ENCODE results near the gene POLR2I. TPM values are rescaled to one million over a fixed set of nuclear protein-coding genes. Genes with fewer than 3 reads are reported as not detected.
A peak's percentile ranks its signal among the peaks of the same experiment; 100 is the strongest.

The POLR2I gene
- polyA plus RNA-seq, 1 donor (not counting 4 experiments of a cell fraction or from before 2014, with no cell fraction given) = 34.3 TPM

GRCh38 chr19:36139473-36140303 lies 25.0 kb upstream of the POLR2I start, which contains the start of gene CAPNS1:
Gene CAPNS1, plus strand, starts transcription at chr19:36140066. Its CDS starts 946 bp downstream, at chr19:36141012.
- no peaks in the 10 kb centered on the region for H3K27me3 ChIP-seq (ENCODE audit: control insufficient read depth, extremely low read depth, insufficient read depth, low read length)
- H3K4me2 ChIP-seq (ENCODE audit: control insufficient read depth, extremely low read depth, insufficient read depth, low read depth, low read length) = peak within 1 kb of the TSS; percentile 97
- dilution Hi-C loops (cut with MboI; ENCODE audit: extremely low pct_ligation_motif_present, low sequenced_read_pairs) = no loop called here
- H4K20me1 ChIP-seq (ENCODE audit: control insufficient read depth, extremely low read depth, insufficient read depth, low read length) = peaks cover 8% of the 10 kb centered on the region
- H3K9ac ChIP-seq (ENCODE audit: control insufficient read depth, extremely low read depth, insufficient read depth, low read length) = peak within 1 kb of the TSS; percentile 97
- peak within 1 kb of the TSS; percentile 98 for H3K27ac ChIP-seq (ENCODE audit: control insufficient read depth, insufficient read depth, low read length)
- peaks cover 13 to 24% of the 10 kb centered on the region in 2 experiments for H3K36me3 ChIP-seq (ENCODE audit: control insufficient read depth in 2 of 2, extremely low read depth in 1 of 2, insufficient read depth in 2 of 2, low read length in 2 of 2)
- TF ChIP-seq EZH2 (IDR thresholded peaks at IDR 0.05; ENCODE audit: low read length) = no peak
- peak in 1 of 3 experiments; percentile 4 for TF ChIP-seq CTCF (optimal IDR thresholded peaks at IDR 0.05 in 1 of 3, IDR thresholded peaks at IDR 0.05 in 1 of 3, conservative IDR thresholded peaks at IDR 0.05 in 1 of 3; ENCODE audit: extremely low read depth in 1 of 3, insufficient read depth in 2 of 3, low read length in 3 of 3)
- DNase-seq (ENCODE audit: low read depth, low spot score) (no peak), FAIRE-seq (peak; percentile 48)
- H3K4me3 ChIP-seq (ENCODE audit: control insufficient read depth in 2 of 3, extremely low read depth in 1 of 3, insufficient read depth in 2 of 3, low read depth in 1 of 3, low read length in 3 of 3) = peak within 1 kb of the TSS; percentile 89 to 100 (median 99)
- H3K79me2 ChIP-seq (ENCODE audit: control insufficient read depth, insufficient read depth, low read length) = peaks cover 19% of the 10 kb centered on the region
- no peaks in the 10 kb centered on the region for H3K9me3 ChIP-seq (ENCODE audit: control insufficient read depth, low read depth, low read length)
- peak within 1 kb of the TSS; percentile 82 for H2AFZ ChIP-seq (ENCODE audit: control insufficient read depth, low read length)
- peaks cover 26% of the 10 kb centered on the region for H3K4me1 ChIP-seq (ENCODE audit: control insufficient read depth, extremely low read depth, insufficient read depth, low read length)
- H3K9me1 ChIP-seq (ENCODE audit: control insufficient read depth, extremely low read depth, insufficient read depth, low read length) = peaks cover 2% of the 10 kb centered on the region

GRCh38 chr19:36139120-36139472 lies 24.4 kb upstream of the POLR2I start:
- Histone ChIP-seq H3K4me1 (ENCODE audit: control insufficient read depth, extremely low read depth, insufficient read depth, low read length) (peaks cover 26% of the 10 kb centered on the region), H3K36me3 (ENCODE audit: control insufficient read depth in 2 of 2, extremely low read depth in 1 of 2, insufficient read depth in 2 of 2, low read length in 2 of 2) (peaks cover 11 to 22% of the 10 kb centered on the region in 2 experiments), H2AFZ (ENCODE audit: control insufficient read depth, low read length) (peak overlapping the region; percentile 82), H4K20me1 (ENCODE audit: control insufficient read depth, extremely low read depth, insufficient read depth, low read length) (peaks cover 8% of the 10 kb centered on the region), H3K27me3 (ENCODE audit: control insufficient read depth, extremely low read depth, insufficient read depth, low read length) (no peaks in the 10 kb centered on the region), H3K4me3 (ENCODE audit: control insufficient read depth in 2 of 3, extremely low read depth in 1 of 3, insufficient read depth in 2 of 3, low read depth in 1 of 3, low read length in 3 of 3) (peak overlapping the region; percentile 89 to 100 (median 99)), H3K9me3 (ENCODE audit: control insufficient read depth, low read depth, low read length) (no peaks in the 10 kb centered on the region), H3K79me2 (ENCODE audit: control insufficient read depth, insufficient read depth, low read length) (peaks cover 19% of the 10 kb centered on the region), H3K4me2 (ENCODE audit: control insufficient read depth, extremely low read depth, insufficient read depth, low read depth, low read length) (peak overlapping the region; percentile 97), H3K9ac (ENCODE audit: control insufficient read depth, extremely low read depth, insufficient read depth, low read length) (peak overlapping the region; percentile 97), H3K9me1 (ENCODE audit: control insufficient read depth, extremely low read depth, insufficient read depth, low read length) (peaks cover 2% of the 10 kb centered on the region), H3K27ac (ENCODE audit: control insufficient read depth, insufficient read depth, low read length) (peak overlapping the region; percentile 98)
- DNase-seq (ENCODE audit: low read depth, low spot score) = no peak
- TF ChIP-seq CTCF (optimal IDR thresholded peaks at IDR 0.05 in 1 of 3, IDR thresholded peaks at IDR 0.05 in 1 of 3, conservative IDR thresholded peaks at IDR 0.05 in 1 of 3; ENCODE audit: extremely low read depth in 1 of 3, insufficient read depth in 2 of 3, low read length in 3 of 3) (no peak), EZH2 (IDR thresholded peaks at IDR 0.05; ENCODE audit: low read length) (no peak)
- dilution Hi-C loops (cut with MboI; ENCODE audit: extremely low pct_ligation_motif_present, low sequenced_read_pairs) = no loop called here
- FAIRE-seq = no peak
